ENCODE data around the gene AKR1B1. TPM values are rescaled to one million over a fixed set of nuclear protein-coding genes. Genes with fewer than 3 reads are reported as not detected.

The AKR1B1 gene
- total and polyA plus RNA-seq, 2 donors (not counting 3 experiments of a cell fraction or from before 2014, with no cell fraction given), result 159 to 193 TPM

- Histone ChIP-seq H3K27me3 (ENCODE audit: control insufficient read depth in 2 of 2, insufficient read depth in 2 of 2, low read length in 2 of 2) (no peaks in the 10 kb centered on the region), H3K9me1 (replicated peaks; ENCODE audit: control insufficient read depth, extremely low read depth, insufficient read depth, low read length) (no peaks in the 10 kb centered on the region), H3K79me2 (ENCODE audit: control insufficient read depth, insufficient read depth, low read length) (no peaks in the 10 kb centered on the region), H4K20me1 (replicated peaks; ENCODE audit: control insufficient read depth, extremely low read depth, insufficient read depth, low read length) (no peaks in the 10 kb centered on the region), H3K4me1 (ENCODE audit: control insufficient read depth, extremely low read depth, insufficient read depth, low read length) (peaks cover 16% of the 10 kb centered on the region), H3K36me3 (ENCODE audit: control insufficient read depth in 2 of 2, extremely low read depth in 1 of 2, insufficient read depth in 2 of 2, low read length in 2 of 2) (no peaks in the 10 kb centered on the region), H3K27ac (ENCODE audit: insufficient read depth, low read depth, low read length) (no peak overlapping the region), H3K9me3 (replicated peaks; ENCODE audit: control insufficient read depth, insufficient read depth, low read length) (no peaks in the 10 kb centered on the region), H3K4me3 (replicated peaks in 1 of 3; ENCODE audit: insufficient read depth in 1 of 3, low read depth in 1 of 3, low read length in 3 of 3) (no peak overlapping the region), H3K9ac (replicated peaks; ENCODE audit: extremely low read depth, insufficient read depth, low read length) (no peak overlapping the region), H3K4me2 (ENCODE audit: insufficient read depth, low read length) (no peak overlapping the region), H2AFZ (ENCODE audit: low read depth, low read length) (no peak overlapping the region)
- CTCF ChIA-PET, result interaction anchor here (1.2 to 5.3 kb wide), 8 partner anchors 10 to 125 kb away, joined by 3 to 76 read pairs (median 5); partner anchors contain the start of gene AKR1B1
- no TSS peak for BruUV-seq (replicated peaks)
- dilution Hi-C loops (cut with MboI; ENCODE audit: extremely low pct_ligation_motif_present, low sequenced_read_pairs) (no loop called here), intact Hi-C loops (cut with micrococcal nuclease) (no loop called here)
- no peak for TF ChIP-seq MYC (IDR thresholded peaks at IDR 0.05; ENCODE audit: low read depth, low read length)
- POLR2A ChIA-PET, result no interaction called here
- no peak for DNase-seq (ENCODE audit: low read depth, low spot score)
- no peak for FAIRE-seq
These were observed 19.1 kb upstream of the AKR1B1 start for GRCh38 chr7:134477954-134478353.

- no peak for TF ChIP-seq CTCF (IDR thresholded peaks at IDR 0.05; ENCODE audit: extremely low read depth in 1 of 2, insufficient read depth in 1 of 2, low read depth in 1 of 2, low read length in 2 of 2)
- no peak for TF ChIP-seq FOS (IDR thresholded peaks at IDR 0.05; ENCODE audit: borderline replicate concordance, insufficient read depth, low read length)
- TF ChIP-seq POLR2A (IDR thresholded peaks at IDR 0.05; ENCODE audit: low read depth, low read length), result no peak
- TF ChIP-seq JUN (IDR thresholded peaks at IDR 0.05; ENCODE audit: borderline replicate concordance, insufficient read depth, insufficient read length, low read depth), result no peak
- no peak for TF ChIP-seq GATA2 (IDR thresholded peaks at IDR 0.05; ENCODE audit: insufficient read depth, insufficient read length, low read depth, low read length)
- TF ChIP-seq POLR2AphosphoS5 (IDR thresholded peaks at IDR 0.05; ENCODE audit: insufficient read depth, low read depth, low read length), result no peak
- FAIRE-seq (no peak), DNase-seq (ENCODE audit: low read depth, low spot score) (no peak)
- H3K9me3 ChIP-seq (replicated peaks; ENCODE audit: control insufficient read depth, insufficient read depth, low read length), result no peaks in the 10 kb centered on the region
- no peak overlapping the region for H3K4me3 ChIP-seq (replicated peaks in 1 of 3; ENCODE audit: insufficient read depth in 1 of 3, low read depth in 1 of 3, low read length in 3 of 3)
- H3K9me1 ChIP-seq (replicated peaks; ENCODE audit: control insufficient read depth, extremely low read depth, insufficient read depth, low read length), result no peaks in the 10 kb centered on the region
- no peak overlapping the region for H3K4me2 ChIP-seq (ENCODE audit: insufficient read depth, low read length)
- no peaks in the 10 kb centered on the region for H3K36me3 ChIP-seq (ENCODE audit: control insufficient read depth in 2 of 2, extremely low read depth in 1 of 2, insufficient read depth in 2 of 2, low read length in 2 of 2)
- H3K9ac ChIP-seq (replicated peaks; ENCODE audit: extremely low read depth, insufficient read depth, low read length), result no peak overlapping the region
- peaks cover 15% of the 10 kb centered on the region for H3K4me1 ChIP-seq (ENCODE audit: control insufficient read depth, extremely low read depth, insufficient read depth, low read length)
- no TSS peak for BruUV-seq (replicated peaks)
- ChIA-PET POLR2A (no interaction called here), CTCF (no interaction called here)
- dilution Hi-C loops (cut with MboI; ENCODE audit: extremely low pct_ligation_motif_present, low sequenced_read_pairs) (no loop called here), intact Hi-C loops (cut with micrococcal nuclease) (no loop called here)
- no peaks in the 10 kb centered on the region for H3K79me2 ChIP-seq (ENCODE audit: control insufficient read depth, insufficient read depth, low read length)
- H4K20me1 ChIP-seq (replicated peaks; ENCODE audit: control insufficient read depth, extremely low read depth, insufficient read depth, low read length), result no peaks in the 10 kb centered on the region
- no peaks in the 10 kb centered on the region for H3K27me3 ChIP-seq (ENCODE audit: control insufficient read depth in 2 of 2, insufficient read depth in 2 of 2, low read length in 2 of 2)
- no peak overlapping the region for H3K27ac ChIP-seq (ENCODE audit: insufficient read depth, low read depth, low read length)
- no peak overlapping the region for H2AFZ ChIP-seq (ENCODE audit: low read depth, low read length)
These were observed 17.1 kb upstream of the AKR1B1 start for GRCh38 chr7:134476044-134476443.

Measured in endothelial cell of umbilical vein (primary cell).